Measurements from ENCODE around the gene ASIC1.
"Not testable (repeated sequence)": the region's sequence is repeated elsewhere in the genome, so short reads cannot be mapped to it uniquely, and the experiment has no call there.

ASIC1 gene

GRCh38 chr12:50057000-50057841 is at the start of gene ASIC1:
TSS of gene ASIC1 (plus strand) at chr12:50057596. CDS start at chr12:50058767, 1,171 bp downstream.
- DNase-seq, result peak; percentile 42 to 43

GRCh38 chr12:50013361-50014147 is 43.8 kb upstream of the ASIC1 start:
- DNase-seq, result no peak

GRCh38 chr12:50014342-50014741 is 43.1 kb upstream of the ASIC1 start:
- DNase-seq, result no peak

- no peak for DNase-seq
Measured at GRCh38 chr12:50016501-50017475, 40.6 kb upstream of the ASIC1 start.

GRCh38 chr12:50017641-50018040 is 39.8 kb upstream of the ASIC1 start:
- no peak for DNase-seq

DNA sequence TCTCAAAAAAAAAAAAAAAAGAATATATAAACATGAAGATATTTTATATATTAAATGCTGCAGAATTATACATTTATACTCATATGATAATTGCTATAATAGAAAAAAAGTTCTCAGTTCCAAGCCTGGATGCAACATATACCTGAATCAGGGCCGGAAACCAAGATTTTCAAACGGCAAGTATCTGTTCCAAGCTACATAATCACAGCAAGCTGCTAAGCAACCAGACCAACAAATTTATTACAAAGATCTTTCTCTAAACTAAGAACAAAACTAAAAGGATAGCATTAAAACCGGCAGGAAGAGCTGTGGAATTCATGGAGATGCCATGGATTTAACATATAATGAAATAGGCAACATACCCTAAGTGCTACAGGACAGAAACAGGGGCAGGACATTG is 39.2 kb upstream of the ASIC1 start:
- DNase-seq, result no peak

DNA sequence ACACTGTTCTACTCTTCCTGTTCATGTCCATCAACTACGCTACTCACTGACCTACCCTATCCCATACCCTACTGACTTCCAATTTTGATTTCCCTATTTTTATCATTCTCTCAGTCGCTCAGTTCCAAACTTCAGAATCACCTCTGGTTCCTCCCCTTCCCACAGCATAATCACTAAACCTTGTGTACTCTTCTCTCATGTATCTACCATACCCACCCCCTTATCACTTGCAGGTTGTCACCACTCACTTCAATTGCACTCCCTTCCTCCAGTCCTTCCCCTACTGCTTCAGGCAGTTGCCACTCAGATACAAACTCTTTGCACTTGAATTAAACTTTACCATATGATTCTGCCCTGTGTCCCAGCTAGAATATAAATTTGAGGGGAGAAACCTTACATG is 38.4 kb upstream of the ASIC1 start:
- DNase-seq, result no peak

GRCh38 chr12:50019524-50019923 is 37.9 kb upstream of the ASIC1 start:
- no peak for DNase-seq

GRCh38 chr12:50021031-50021430 is 36.4 kb upstream of the ASIC1 start:
- DNase-seq, result no peak

GRCh38 chr12:50022903-50023302 is 34.5 kb upstream of the ASIC1 start:
- DNase-seq, result no peak

GRCh38 chr12:50024227-50024626 is 33.2 kb upstream of the ASIC1 start:
- no peak for DNase-seq

GRCh38 chr12:50024805-50025186 is 32.6 kb upstream of the ASIC1 start:
- peak in 1 of 2 experiments; percentile 20 for DNase-seq

DNA sequence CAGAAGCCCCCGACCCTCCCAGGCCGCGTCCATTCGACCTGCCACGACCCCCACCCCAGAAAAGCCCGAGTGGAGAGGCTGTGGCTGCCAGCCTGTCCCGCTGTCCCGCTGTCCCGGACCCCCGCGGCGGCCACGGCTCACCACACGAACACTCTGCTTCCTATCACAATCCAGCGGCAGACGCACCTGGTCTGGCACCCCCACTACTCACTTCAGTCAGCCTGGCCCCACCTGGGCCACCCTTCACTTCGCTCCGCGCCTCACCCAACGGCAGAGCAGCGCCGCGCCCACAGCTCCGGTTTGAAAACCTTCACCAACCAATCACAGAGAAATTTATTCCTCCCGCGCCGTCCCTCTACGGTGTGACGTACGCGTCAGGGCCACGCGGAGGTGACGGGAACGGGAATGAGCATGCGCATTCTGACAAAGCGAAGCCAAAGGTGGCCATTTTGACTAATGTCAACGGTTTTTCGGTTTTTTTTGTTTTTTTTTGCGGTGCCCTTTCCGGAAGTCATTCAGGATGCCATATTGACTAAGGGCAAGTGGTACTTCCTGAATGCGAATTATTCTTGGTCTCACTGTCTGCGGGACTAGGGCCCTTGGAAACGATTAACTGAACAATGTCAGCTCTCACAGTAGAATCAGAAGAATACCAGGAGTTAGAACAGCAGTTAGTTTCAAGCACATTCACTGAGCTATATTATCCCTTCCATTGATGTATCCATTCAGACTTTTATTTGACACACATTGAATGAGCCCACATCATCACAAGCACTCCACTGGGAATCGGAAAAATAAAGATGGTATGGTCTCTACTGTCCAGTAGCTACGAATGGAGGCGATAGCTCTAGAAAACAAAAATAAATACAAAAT is 32.0 kb upstream of the ASIC1 start, which contains the start of gene RACGAP1:
Gene RACGAP1 (minus strand): TSS at position 308 of the 873 bp plus-strand sequence. CDS start 8,779 bp downstream, outside the sequence.
- DNase-seq, result peak; percentile 97 to 98

GRCh38 chr12:50026691-50027090 is 30.7 kb upstream of the ASIC1 start:
- DNase-seq, result no peak

DNA sequence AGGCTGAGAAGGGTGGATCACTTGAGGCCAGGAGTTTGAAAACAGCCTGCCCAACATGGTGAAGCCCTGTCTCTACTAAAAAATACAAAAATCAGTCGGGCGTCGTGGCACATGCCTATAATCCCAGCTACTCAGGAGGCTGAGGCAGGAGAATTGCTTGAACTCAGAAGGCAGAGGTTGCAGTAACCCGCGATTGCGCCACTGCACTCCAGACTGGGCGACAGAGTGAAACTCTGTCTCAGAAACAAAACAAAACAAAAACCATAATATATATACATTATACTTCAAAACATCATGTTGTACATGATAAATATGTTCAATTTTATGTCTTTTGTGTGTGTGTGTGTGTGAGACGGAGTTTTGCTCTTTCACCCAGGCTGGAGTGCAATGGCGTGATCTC is 26.9 kb upstream of the ASIC1 start:
- DNase-seq, result not testable (repeated sequence)

- peak; percentile 35 to 43 for DNase-seq
Measured at GRCh38 chr12:50032515-50032853, 24.9 kb upstream of the ASIC1 start.

- peak; percentile 91 for DNase-seq
Measured at GRCh38 chr12:50032854-50033581, 24.4 kb upstream of the ASIC1 start.

- peak; percentile 39 to 44 for DNase-seq
Measured at GRCh38 chr12:50038336-50038735, 19.1 kb upstream of the ASIC1 start.

- DNase-seq, result peak; percentile 73 to 74
Measured at GRCh38 chr12:50039151-50039835, 18.1 kb upstream of the ASIC1 start.

- DNase-seq, result no peak
Measured at GRCh38 chr12:50040657-50041056, 16.7 kb upstream of the ASIC1 start.
